Prostate gland (tissue), 2 donors: ENCODE measurements around the gene ZNF222.

Source experiments
- POLR2A ChIP-seq: fragments of 450-650 bp; IDR thresholded peaks from one replicate; pipeline ENCODE4 v1.6.1; 2016; ENCODE audit warnings: antibody characterized with exemption, mild to moderate bottlenecking
- POLR2AphosphoS5 ChIP-seq: sonication (generic); formaldehyde crosslinking; IDR thresholded peaks from one replicate; pipeline ENCODE4 v1.6.1; 2017; ENCODE audit warnings: antibody characterized with exemption
- TF ChIP-seq, protein P1 (sequence below), 4 experiments: fragments of 200-600 bp in 2 of 4; fragments of 450-650 bp in 2 of 4; sonication (generic) in 2 of 4; IDR thresholded peaks; 1 replicate in 3 of 4; 2 replicates in 1 of 4; pipeline ENCODE4 v1.5.1; 2016 to 2019; ENCODE audit warnings: antibody characterized with exemption in 4 of 4, mild to moderate bottlenecking in 2 of 4, moderate library complexity in 2 of 4

DNA sequence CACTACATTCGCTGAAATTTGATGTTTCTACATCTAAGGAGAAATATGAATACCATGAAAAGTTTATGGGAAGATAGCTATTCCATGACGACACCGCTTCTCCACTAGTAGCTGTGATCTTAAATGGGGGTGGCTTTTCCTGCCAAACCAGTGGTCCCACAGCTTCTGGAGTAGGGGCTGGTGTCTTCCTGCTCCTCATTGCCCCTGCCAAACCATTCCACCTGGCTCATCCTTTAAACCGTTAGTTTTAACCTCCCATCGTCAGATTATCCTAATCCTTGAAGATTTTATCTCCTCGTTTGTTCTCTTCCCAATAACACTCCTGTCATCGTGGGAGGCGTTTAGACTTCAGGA is 23.0 kb upstream of the ZNF222 start:
- TF ChIP-seq, protein P1, sequence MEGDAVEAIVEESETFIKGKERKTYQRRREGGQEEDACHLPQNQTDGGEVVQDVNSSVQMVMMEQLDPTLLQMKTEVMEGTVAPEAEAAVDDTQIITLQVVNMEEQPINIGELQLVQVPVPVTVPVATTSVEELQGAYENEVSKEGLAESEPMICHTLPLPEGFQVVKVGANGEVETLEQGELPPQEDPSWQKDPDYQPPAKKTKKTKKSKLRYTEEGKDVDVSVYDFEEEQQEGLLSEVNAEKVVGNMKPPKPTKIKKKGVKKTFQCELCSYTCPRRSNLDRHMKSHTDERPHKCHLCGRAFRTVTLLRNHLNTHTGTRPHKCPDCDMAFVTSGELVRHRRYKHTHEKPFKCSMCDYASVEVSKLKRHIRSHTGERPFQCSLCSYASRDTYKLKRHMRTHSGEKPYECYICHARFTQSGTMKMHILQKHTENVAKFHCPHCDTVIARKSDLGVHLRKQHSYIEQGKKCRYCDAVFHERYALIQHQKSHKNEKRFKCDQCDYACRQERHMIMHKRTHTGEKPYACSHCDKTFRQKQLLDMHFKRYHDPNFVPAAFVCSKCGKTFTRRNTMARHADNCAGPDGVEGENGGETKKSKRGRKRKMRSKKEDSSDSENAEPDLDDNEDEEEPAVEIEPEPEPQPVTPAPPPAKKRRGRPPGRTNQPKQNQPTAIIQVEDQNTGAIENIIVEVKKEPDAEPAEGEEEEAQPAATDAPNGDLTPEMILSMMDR (IDR thresholded peaks at IDR 0.05): no peak
- no peak for TF ChIP-seq POLR2A
- no peak for TF ChIP-seq POLR2AphosphoS5
